Lower lobe of right lung (tissue), 2 donors: Measurements from ENCODE around the gene BICD2. TPM values are rescaled to one million over a fixed set of nuclear protein-coding genes. Genes with fewer than 3 reads are reported as not detected.

Experiments used
- ATAC-seq, 2 donors: fragments of 200-7000 bp; cut with Tn5 transposase; one replicate each; pipeline ENCODE4 v1.9.1; 2020 to 2022; ENCODE audit warnings: mild to moderate bottlenecking in 2 of 2, moderate library complexity in 2 of 2
- DNase-seq: peaks from one replicate; pipeline ENCODE4 v3.0.0-alpha.2; 2020
- H3K27ac ChIP-seq: fragments of 200-600 bp; one replicate; pipeline ENCODE4 v1.8.0; 2022
- H3K27me3 ChIP-seq: fragments of 200-600 bp; one replicate; pipeline ENCODE4 v1.8.0; 2022; ENCODE audit warnings: low read depth
- H3K36me3 ChIP-seq: fragments of 200-600 bp; one replicate; pipeline ENCODE4 v1.8.0; 2022; ENCODE audit warnings: mild to moderate bottlenecking
- H3K4me1 ChIP-seq: fragments of 200-600 bp; one replicate; pipeline ENCODE4 v1.8.0; 2022
- H3K4me3 ChIP-seq: fragments of 200-600 bp; one replicate; pipeline ENCODE4 v1.8.0; 2022; ENCODE audit warnings: mild to moderate bottlenecking
- H3K9me3 ChIP-seq: fragments of 200-600 bp; one replicate; pipeline ENCODE4 v1.8.0; 2022
- intact Hi-C: fragments of 100-400 bp; cut with DNase I; formaldehyde crosslinking; loops from one replicate; pipeline ENCODE4 v1.11.0; 2022
- total RNA-seq: library from RNA; stranded (reverse); fragmentation: NEBNext Ultra II Directional; extraction: Animal tissue kit (Norgen Biotek cat#: 25700); gene quantifications from one replicate; pipeline ENCODE4 v1.2.1, GENCODE V29; 2021
- TF ChIP-seq, protein P1 (sequence below): fragments of 200-600 bp; IDR thresholded peaks from one replicate; pipeline ENCODE4 v1.8.0; 2022; ENCODE audit warnings: antibody characterized with exemption, mild to moderate bottlenecking
- donor health status: DM: no; HTN: yes; CAD: no; lungs with severe emphysema.

Gene BICD2
- total RNA-seq, 1 donor from 2014 or later, result 34.9 TPM

DNA sequence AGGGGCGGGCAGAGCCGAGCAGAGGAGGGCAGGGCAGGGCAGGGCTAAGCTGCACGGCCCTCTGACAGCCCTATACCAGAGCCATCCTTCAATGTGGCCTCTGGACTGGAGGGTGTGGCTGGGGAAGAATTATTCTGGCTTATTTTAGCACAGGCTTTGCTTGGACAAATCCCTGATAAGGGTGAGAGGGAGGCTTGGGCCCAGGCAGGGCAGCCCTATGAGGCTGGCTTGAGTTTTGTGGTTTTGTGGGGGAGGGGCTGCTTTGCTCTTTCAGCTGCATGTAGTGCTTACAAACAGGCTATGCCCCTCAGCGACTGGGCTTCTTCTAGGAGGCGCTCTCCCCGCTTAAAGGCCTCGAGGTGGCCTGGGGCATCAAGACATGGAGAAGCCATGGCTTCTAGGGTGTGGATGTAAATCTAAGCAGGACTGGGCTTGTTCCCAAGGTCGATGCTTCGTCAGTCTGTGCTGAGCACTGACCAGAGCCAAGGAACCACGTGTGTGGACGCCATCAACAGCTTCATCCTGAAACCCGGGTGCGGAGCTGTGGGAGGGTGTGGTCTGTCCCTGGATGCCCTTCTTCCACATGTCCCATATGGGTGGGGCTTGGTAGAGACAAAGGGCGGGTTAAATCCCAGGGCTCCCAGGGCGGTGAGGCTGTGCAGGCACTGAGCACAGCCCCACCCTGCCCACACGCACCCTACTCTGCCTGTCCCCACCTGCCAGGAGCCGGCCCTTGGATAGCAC is 49.0 kb downstream of the BICD2 start:
- no peak for DNase-seq
- no peaks in the 10 kb centered on the region for H3K9me3 ChIP-seq
- H3K4me1 ChIP-seq, result peaks cover 10% of the 10 kb centered on the region
- TF ChIP-seq, protein P1, sequence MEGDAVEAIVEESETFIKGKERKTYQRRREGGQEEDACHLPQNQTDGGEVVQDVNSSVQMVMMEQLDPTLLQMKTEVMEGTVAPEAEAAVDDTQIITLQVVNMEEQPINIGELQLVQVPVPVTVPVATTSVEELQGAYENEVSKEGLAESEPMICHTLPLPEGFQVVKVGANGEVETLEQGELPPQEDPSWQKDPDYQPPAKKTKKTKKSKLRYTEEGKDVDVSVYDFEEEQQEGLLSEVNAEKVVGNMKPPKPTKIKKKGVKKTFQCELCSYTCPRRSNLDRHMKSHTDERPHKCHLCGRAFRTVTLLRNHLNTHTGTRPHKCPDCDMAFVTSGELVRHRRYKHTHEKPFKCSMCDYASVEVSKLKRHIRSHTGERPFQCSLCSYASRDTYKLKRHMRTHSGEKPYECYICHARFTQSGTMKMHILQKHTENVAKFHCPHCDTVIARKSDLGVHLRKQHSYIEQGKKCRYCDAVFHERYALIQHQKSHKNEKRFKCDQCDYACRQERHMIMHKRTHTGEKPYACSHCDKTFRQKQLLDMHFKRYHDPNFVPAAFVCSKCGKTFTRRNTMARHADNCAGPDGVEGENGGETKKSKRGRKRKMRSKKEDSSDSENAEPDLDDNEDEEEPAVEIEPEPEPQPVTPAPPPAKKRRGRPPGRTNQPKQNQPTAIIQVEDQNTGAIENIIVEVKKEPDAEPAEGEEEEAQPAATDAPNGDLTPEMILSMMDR, result no peak
- H3K27me3 ChIP-seq, result no peaks in the 10 kb centered on the region
- H3K36me3 ChIP-seq, result peaks cover 95% of the 10 kb centered on the region
- intact Hi-C loops, result loop anchor here (10.0 kb wide), 1 partner anchor 69 kb away; no protein-coding TSS in a partner anchor
- no peak overlapping the region for H3K4me3 ChIP-seq
- H3K27ac ChIP-seq, result no peak overlapping the region
- peak in 1 of 2 donors; percentile 6 for ATAC-seq

DNA sequence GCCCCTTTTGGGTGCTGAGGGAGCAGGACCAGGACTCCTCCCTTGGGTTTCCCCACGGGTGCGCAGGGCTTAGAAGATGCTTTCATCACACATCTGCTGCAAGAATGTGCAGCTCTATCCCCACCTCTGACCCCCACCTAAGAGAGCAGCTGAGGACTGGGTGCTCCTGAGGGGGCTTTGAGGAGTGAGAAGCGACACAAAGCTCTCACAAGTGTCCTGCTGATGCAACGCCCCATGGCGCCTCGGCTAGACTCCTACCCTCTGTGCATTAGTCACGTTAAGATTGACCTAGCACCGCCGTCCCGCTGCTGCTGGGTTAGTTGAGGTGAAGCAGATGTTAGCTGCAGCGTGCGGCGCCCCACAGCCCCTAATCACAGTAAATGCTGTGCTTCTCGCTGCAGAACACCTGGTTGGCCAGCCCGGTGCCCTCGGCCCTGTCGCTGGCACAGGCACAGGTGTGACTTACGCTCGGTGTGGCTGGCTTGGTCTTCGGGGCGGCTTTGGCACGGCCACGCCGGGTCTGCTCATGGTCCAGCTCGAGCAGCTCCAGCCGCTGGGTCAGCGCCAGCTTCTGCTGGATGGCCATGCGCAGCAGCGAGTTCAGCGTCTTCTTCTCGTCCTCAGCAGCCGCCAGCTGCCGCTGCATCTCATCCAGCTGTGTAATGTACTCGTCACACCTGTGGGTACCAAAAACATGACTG is 49.7 kb downstream of the BICD2 start:
- Histone ChIP-seq H3K27ac (no peak overlapping the region), H3K9me3 (no peaks in the 10 kb centered on the region), H3K27me3 (no peaks in the 10 kb centered on the region), H3K4me3 (no peak overlapping the region), H3K4me1 (peaks cover 10% of the 10 kb centered on the region), H3K36me3 (peaks cover 94% of the 10 kb centered on the region)
- intact Hi-C loops, result loop anchor here (10.0 kb wide), 1 partner anchor 70 kb away; no protein-coding TSS in a partner anchor
- TF ChIP-seq, protein P1, result no peak
- DNase-seq, result no peak
- no peak for ATAC-seq

DNA sequence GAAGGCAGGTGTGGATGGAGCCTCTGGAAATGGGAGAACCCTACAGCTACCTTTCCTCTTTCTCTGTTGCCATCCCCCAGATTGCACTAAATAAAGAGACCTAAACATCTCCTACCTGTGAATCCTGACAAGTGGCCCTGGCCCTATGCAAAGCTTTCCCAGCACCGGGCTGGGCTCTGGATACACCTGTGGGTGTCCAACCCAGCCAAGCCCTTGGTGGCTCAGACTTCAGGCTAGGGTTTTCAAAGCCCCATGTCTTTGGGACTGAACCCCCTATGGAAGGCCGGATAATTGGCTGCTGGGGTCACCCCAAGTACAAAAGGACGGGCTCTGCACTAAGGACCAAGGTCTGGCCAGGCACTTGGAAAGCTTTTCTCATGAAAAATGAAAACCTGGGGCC is 50.6 kb downstream of the BICD2 start:
- Histone ChIP-seq H3K4me3 (no peak overlapping the region), H3K4me1 (peaks cover 10% of the 10 kb centered on the region), H3K27ac (no peak overlapping the region), H3K36me3 (peaks cover 94% of the 10 kb centered on the region), H3K27me3 (no peaks in the 10 kb centered on the region), H3K9me3 (no peaks in the 10 kb centered on the region)
- DNase-seq (no peak), ATAC-seq (no peak)
- intact Hi-C loops, result loop anchor here (10.0 kb wide), 1 partner anchor 71 kb away; no protein-coding TSS in a partner anchor
- TF ChIP-seq, protein P1, result no peak

DNA sequence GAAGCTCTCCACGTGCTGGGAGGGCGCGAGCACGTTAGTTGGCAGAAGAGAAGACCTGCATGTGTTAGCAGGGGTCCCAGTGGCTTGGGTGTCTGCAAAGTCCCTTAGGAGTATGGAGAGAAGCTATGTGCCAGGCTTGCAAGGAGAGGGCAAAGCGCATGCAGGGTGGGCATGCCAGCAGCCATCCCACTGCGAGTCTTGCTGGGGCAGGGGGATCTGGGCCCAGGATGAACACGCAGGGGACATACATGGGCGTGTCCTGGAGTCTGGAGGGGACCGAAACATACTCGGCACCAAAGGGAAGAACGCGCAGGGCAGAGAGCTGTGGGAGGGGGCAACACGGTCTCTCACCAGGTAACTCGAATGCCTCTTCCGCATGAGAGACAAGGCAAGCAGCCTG is 51.1 kb downstream of the BICD2 start:
- Histone ChIP-seq H3K36me3 (peaks cover 90% of the 10 kb centered on the region), H3K27me3 (no peaks in the 10 kb centered on the region), H3K9me3 (no peaks in the 10 kb centered on the region), H3K27ac (no peak overlapping the region), H3K4me1 (peaks cover 10% of the 10 kb centered on the region), H3K4me3 (no peak overlapping the region)
- TF ChIP-seq, protein P1, result no peak
- ATAC-seq (no peak), DNase-seq (no peak)
- intact Hi-C loops, result loop anchor here (10.0 kb wide), 1 partner anchor 71 kb away; no protein-coding TSS in a partner anchor

- Histone ChIP-seq H3K4me1 (peaks cover 10% of the 10 kb centered on the region), H3K27me3 (no peaks in the 10 kb centered on the region)
These were observed 51.9 kb downstream of the BICD2 start for GRCh38 chr9:92712767-92713166.

More at GRCh38 chr9:92712767-92713166, 51.9 kb downstream of the BICD2 start:
- DNase-seq, result no peak
- H3K9me3 ChIP-seq, result no peaks in the 10 kb centered on the region
- peaks cover 82% of the 10 kb centered on the region for H3K36me3 ChIP-seq
- no peak overlapping the region for H3K27ac ChIP-seq
- no peak overlapping the region for H3K4me3 ChIP-seq
- TF ChIP-seq, protein P1, result no peak
- no peak for ATAC-seq
- intact Hi-C loops, result loop anchor here (10.0 kb wide), 1 partner anchor 72 kb away; no protein-coding TSS in a partner anchor
